Measurements from ENCODE around the gene PRUNE2.

PRUNE2 gene

GRCh38 chr9:76733096-76733495 is 172.8 kb downstream of the PRUNE2 start:
- no peak for DNase-seq (ENCODE audit: low read depth)

DNA sequence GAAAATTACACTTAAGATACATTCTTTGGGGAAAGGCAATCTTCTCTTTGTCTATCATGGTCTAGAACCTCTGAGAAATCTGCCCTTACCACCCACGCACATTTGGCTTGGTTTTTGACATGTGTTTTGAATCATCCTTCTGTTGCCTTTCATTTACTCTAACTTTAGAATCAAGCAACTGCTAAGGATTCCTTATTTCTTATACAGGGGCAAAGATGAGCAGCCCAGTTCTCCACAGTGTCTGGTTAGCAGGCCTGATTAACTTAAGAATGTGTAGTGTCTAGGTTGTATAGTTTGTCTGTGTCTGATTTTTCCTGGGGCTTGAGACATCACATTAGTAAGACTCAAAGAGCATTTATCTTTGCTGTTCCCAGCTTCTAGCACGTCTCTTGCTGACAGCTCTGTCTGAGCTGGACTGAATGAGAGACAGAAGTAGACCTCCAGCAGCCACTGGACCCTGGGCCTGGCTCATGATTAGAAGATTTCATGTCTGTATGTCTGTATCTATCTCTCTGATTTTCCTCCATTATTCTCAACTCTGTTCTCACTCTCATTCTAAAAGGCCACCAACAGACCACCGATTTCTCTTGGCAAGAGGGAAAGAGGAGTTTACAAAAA is 173.5 kb downstream of the PRUNE2 start:
- no peak for DNase-seq (ENCODE audit: low read depth)

DNA sequence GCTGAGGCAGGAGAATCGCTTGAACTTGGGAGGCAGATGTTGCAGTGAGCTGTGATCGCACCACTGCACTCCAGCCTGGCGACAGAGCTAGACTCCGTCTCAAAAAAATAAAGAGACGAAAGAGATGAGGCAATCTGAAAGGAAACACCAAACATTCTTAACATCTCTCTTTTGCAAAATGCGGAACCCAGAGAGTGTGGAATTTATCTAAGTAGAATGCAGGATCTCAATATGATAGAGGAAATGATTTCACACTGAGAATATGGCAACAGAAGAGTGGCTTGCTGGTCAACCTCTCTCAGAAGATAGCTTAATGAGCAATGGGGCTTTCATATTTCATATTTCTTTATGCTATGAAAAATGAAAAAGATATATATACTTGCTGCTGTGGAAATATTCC is 175.1 kb downstream of the PRUNE2 start:
- no peak for DNase-seq (ENCODE audit: low read depth)

DNA sequence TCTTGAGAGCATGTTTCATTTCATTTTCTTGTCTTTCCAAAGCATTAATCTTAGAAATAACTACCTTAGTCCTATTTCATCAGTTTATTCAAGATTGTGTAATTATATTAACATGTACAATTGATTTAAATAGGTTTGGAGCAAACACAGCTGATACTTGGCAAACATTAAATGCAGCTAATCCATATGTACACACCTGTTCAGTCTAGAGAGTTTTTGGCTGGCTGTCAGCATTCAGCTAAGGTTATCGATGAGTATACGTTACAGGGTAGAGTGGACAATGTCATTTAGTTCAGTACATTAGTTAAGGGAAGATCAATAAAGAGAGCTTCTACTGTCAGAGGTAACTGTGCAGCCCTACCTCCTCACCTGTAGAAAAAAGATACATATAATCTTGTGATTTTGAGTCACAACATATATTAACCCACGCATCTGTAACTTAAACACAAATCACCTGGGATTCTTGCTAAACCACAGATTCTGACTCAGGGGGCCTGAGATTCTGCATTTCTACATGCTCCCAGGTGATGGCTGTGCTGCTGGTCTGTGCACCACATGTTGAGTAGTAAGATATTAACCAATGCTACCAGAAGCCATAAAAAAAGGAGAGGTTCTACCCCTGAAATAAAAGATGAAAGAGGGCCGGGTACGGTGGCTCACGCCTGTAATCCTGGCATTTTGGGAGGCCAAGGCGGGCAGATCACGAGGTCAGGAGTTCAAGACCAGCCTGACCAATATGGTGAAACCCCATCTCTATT is 175.8 kb downstream of the PRUNE2 start:
- no peak for DNase-seq (ENCODE audit: low read depth)

- DNase-seq (ENCODE audit: low read depth): no peak
Measured at GRCh38 chr9:76729116-76729515, 176.8 kb downstream of the PRUNE2 start.

DNA sequence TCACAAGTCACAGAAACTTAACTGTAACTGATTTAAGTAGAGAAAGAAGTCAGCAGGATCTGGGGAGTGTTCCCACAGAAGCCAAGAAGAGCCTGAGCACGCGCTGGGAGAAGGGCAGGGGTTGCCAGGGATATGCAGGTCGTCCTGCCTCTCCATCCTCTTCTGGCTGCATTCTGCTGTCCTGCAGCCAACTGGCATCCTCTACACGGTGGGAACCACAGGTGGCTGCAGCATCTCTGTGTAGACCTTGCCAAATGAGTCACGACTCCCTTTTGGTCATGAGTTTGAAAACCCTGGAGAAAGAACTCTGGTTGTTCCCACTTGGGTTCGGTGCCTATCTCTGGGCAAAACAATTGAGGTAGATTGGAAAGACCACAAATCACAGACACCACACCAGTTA is 180.0 kb downstream of the PRUNE2 start:
- DNase-seq (ENCODE audit: low read depth): no peak

- no peak for DNase-seq (ENCODE audit: low read depth)
Measured at GRCh38 chr9:76725011-76725546, 180.8 kb downstream of the PRUNE2 start.

GRCh38 chr9:76720245-76720644 is 185.7 kb downstream of the PRUNE2 start:
- DNase-seq (ENCODE audit: low read depth): no peak

- DNase-seq (ENCODE audit: low read depth): no peak
Measured at GRCh38 chr9:76718166-76718565, 187.7 kb downstream of the PRUNE2 start.

DNA sequence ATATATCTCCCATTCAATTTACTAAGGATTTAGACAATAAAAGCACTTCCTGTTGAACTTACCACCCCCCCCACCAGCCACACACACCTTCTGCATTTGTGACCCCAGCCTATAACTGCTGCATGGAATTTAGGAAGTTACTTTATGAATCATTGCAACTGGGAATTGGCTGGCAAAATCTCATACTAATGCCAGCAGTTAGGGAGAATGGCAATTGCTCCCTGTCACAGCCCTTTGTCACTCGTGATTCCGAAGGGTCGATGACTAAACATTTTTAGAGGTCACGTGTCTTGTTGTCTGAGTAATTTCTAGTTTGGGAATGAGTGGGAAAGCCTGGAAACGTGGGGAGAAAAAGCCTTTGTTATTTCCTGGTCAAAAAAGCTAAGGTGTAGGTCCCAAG is 188.3 kb downstream of the PRUNE2 start:
- no peak for DNase-seq (ENCODE audit: low read depth)

- DNase-seq (ENCODE audit: low read depth): no peak
Measured at GRCh38 chr9:76717176-76717575, 188.7 kb downstream of the PRUNE2 start.

GRCh38 chr9:76716085-76716672 is 189.7 kb downstream of the PRUNE2 start:
- DNase-seq (ENCODE audit: low read depth): no peak

- DNase-seq (ENCODE audit: low read depth): no peak
Measured at GRCh38 chr9:76713381-76713780, 192.5 kb downstream of the PRUNE2 start.

DNA sequence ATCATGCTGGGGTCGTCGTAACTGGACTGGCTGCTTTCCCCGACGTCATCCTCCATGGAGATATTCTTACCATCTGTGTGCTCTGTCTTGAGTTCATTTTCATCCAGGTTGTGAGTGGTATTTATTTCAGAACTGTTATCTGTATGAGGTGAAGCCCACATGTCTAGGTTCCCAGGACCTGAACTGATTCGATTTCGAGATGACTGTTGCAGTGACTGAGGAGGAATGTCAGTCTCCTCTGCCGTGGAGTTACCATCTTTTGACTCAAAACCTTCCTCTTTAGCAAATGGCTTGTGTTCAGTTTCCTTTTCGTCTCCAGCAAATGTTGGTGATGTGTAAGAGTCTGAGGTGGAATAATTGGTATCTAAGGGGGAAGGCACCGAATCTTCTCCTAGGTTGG is 196.9 kb downstream of the PRUNE2 start:
- DNase-seq (ENCODE audit: low read depth): no peak

- no peak for DNase-seq (ENCODE audit: low read depth)
Measured at GRCh38 chr9:76707510-76707909, 198.4 kb downstream of the PRUNE2 start.

GRCh38 chr9:76704593-76705204 is 201.2 kb downstream of the PRUNE2 start:
- DNase-seq (ENCODE audit: low read depth): no peak

- DNase-seq (ENCODE audit: low read depth): no peak
Measured at GRCh38 chr9:76703270-76703669, 202.6 kb downstream of the PRUNE2 start.

DNA sequence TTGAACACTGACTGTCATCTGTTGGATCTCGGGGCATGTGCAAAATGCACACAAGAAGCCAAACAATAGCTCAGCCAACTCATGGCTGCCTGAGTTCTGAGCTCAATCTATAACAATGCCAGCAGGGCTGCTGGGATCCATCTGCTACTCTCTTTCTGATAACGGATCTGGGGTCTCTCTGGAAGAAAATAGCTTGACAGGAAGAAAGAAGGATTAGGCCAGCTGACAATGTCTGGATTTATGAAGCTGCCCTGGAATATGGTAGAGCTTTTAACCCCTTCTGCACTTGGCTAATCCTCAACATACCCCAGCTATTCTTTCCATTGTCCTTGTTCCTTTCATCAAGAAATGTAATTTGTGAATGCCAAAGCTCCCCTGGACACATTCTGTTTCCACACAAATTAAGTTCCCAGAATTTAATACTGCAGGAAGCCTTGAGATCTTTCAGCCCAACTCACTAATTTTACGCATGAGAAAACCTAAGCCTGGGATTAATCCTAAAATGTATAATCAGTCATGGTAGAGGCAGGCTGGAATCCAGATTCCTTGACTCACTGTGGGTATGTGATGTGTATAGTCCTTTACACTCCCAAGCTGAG is 204.4 kb downstream of the PRUNE2 start:
- no peak for DNase-seq (ENCODE audit: low read depth)

- no peak for DNase-seq (ENCODE audit: low read depth)
Measured at GRCh38 chr9:76700916-76701315, 205.0 kb downstream of the PRUNE2 start.

DNA sequence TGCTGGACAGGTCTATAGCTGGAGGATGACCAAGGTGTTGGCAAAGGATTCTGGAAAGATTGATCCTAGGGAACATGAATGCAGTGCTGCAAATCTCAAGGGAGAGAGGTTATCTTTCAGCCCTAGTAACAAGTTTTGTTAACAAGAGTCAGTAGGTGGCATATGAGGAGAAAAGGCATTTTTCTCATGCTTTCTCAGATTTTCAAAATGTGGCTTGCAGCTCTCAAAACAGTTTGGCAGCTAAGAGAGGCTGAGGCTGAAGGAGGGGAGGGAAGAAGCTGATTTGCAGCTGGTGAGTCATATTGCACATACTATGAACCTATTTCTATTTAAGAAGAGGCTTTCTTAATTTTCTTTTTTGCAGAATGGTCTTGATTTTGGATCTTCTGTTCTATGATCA is 205.9 kb downstream of the PRUNE2 start:
- no peak for DNase-seq (ENCODE audit: low read depth)

DNA sequence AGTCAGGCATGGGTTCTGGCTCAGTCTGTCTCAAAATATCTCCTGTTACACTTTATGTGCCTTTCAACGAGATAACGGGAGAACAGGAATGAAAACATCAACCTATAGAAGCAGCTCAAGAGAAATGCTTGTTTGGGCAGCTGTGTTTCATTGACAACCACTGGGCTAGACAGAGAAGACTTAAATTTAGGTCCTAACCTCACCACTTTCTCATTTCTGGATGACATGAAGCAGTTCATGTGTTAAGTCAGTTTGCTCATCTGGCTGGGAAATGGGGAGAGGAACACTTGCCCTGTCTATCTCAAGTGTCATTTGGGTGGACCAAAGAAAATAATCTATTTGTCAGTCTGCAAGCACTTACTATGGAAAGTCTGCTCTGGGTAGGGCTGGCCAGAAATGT is 208.4 kb downstream of the PRUNE2 start:
- DNase-seq (ENCODE audit: low read depth): no peak

DNA sequence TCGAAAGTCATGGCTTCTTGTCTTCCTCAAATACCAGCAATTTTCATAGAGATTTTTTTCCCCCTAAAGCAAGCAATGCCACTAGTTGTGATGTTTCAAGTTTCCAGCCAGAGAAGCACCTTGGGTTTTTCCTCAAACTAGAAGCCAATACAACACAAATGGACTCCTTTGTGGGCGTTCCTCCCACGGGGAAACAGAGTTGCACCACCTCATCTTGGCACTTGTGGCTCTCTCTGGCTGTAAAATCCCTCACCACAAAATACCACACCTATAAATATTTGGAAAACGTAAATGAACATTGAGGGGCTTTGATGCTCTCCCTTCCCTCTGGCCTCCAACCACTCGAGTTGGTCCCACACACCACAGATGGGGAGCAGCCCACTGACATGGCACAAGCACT is 208.8 kb downstream of the PRUNE2 start:
- DNase-seq (ENCODE audit: low read depth): no peak

All from stimulated activated CD8-positive, alpha-beta memory T cell treated with anti-CD3 and anti-CD28 coated beads, Interleukin-7, amount 100 ng/mL, for 24 hours (primary cell).